ENCODE data around the gene MCOLN2.
"Not testable (repeated sequence)": the region's sequence is repeated elsewhere in the genome, so short reads cannot be mapped to it uniquely, and the experiment has no call there.

Gene MCOLN2

GRCh38 chr1:85027242-85027983, 30.5 kb upstream of the MCOLN2 start:
- no peak overlapping the region for H3K4me3 ChIP-seq (ENCODE audit: control insufficient read depth, low read depth, low read length)
- TF ChIP-seq, protein P1, sequence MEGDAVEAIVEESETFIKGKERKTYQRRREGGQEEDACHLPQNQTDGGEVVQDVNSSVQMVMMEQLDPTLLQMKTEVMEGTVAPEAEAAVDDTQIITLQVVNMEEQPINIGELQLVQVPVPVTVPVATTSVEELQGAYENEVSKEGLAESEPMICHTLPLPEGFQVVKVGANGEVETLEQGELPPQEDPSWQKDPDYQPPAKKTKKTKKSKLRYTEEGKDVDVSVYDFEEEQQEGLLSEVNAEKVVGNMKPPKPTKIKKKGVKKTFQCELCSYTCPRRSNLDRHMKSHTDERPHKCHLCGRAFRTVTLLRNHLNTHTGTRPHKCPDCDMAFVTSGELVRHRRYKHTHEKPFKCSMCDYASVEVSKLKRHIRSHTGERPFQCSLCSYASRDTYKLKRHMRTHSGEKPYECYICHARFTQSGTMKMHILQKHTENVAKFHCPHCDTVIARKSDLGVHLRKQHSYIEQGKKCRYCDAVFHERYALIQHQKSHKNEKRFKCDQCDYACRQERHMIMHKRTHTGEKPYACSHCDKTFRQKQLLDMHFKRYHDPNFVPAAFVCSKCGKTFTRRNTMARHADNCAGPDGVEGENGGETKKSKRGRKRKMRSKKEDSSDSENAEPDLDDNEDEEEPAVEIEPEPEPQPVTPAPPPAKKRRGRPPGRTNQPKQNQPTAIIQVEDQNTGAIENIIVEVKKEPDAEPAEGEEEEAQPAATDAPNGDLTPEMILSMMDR (conservative IDR thresholded peaks at IDR 0.05; ENCODE audit: control insufficient read depth, insufficient read depth, low read depth, low read length) = peak; percentile 6

GRCh38 chr1:85025940-85026339, 29.0 kb upstream of the MCOLN2 start:
- no peak overlapping the region for H3K4me3 ChIP-seq (ENCODE audit: control insufficient read depth, low read depth, low read length)
- DNase-seq (ENCODE audit: low read depth) = no peak
- TF ChIP-seq, protein P1 (conservative IDR thresholded peaks at IDR 0.05; ENCODE audit: control insufficient read depth, insufficient read depth, low read depth, low read length) = no peak

More at GRCh38 chr1:85027242-85027983, 30.5 kb upstream of the MCOLN2 start:
- DNase-seq (ENCODE audit: low read depth) = peak; percentile 16

GRCh38 chr1:85024736-85025135, 27.8 kb upstream of the MCOLN2 start:
- no peak overlapping the region for H3K4me3 ChIP-seq (ENCODE audit: control insufficient read depth, low read depth, low read length)
- TF ChIP-seq, protein P1 (conservative IDR thresholded peaks at IDR 0.05; ENCODE audit: control insufficient read depth, insufficient read depth, low read depth, low read length) = no peak
- DNase-seq (ENCODE audit: low read depth) = no peak

DNA sequence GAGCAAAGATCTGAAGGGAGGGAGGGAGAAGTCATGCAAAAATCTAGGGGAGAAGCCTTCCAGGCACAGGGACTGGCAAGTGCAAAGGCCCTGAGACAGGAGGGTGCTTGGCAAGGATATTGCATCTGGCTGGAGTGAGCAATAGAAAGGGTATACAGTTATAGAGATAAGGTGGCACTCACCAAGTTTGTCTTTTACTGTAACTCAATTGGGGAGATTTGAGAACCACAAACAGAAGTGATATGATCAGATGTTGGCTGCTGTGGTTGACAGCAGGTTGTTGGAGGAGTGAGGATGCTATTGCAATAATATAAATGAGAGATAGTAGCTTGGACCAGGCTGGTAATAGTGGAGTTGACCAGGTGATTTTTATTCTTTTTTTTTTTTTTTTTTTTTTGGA, 25.8 kb upstream of the MCOLN2 start:
- TF ChIP-seq, protein P1 (conservative IDR thresholded peaks at IDR 0.05; ENCODE audit: control insufficient read depth, insufficient read depth, low read depth, low read length) = no peak
- DNase-seq (ENCODE audit: low read depth) = no peak
- no peak overlapping the region for H3K4me3 ChIP-seq (ENCODE audit: control insufficient read depth, low read depth, low read length)

DNA sequence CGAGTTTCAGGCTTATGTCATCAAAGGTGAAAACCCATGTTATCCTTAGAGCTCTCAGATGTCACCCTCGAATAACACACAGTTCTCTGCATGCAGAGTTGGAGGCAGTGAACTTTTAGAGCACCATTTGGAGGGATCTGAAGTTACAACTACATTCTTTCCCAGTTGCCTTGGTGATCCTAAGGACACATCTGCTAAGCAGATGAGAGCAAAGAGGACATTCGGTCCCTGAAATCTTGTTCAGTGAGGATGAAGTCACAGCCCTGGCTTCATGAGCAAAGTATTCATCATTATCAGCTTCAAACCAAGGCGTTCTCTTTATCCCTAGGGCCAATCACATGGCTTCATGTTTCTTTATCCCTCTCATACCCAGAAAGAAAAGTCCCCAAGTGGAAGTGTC, 23.1 kb upstream of the MCOLN2 start:
- no peak overlapping the region for H3K4me3 ChIP-seq (ENCODE audit: control insufficient read depth, low read depth, low read length)
- peak; percentile 92 for DNase-seq (ENCODE audit: low read depth)
- TF ChIP-seq, protein P1 (conservative IDR thresholded peaks at IDR 0.05; ENCODE audit: control insufficient read depth, insufficient read depth, low read depth, low read length) = no peak

GRCh38 chr1:85015826-85016225, 18.9 kb upstream of the MCOLN2 start:
- H3K4me3 ChIP-seq (ENCODE audit: control insufficient read depth, low read depth, low read length) = no peak overlapping the region
- TF ChIP-seq, protein P1 (conservative IDR thresholded peaks at IDR 0.05; ENCODE audit: control insufficient read depth, insufficient read depth, low read depth, low read length) = no peak
- DNase-seq (ENCODE audit: low read depth) = no peak

DNA sequence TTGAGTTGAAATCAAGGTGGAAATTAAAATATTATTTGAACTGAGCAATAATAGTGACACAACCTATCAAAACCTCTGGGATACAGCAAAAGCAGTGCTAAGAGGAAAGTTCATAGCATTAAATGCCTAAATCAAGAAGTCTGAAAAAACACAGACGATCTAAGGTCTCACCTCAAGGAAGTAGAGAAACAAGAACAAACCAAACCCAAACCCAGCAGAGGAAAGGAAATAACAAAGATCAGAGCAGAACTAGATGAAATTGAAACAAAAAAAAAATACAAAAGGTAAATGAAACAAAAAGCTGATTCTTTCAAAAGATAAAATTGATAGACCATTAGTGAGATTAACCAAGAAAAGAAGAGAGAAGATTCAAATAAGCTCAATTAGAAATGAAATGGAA, 8.7 kb upstream of the MCOLN2 start:
- DNase-seq (ENCODE audit: low read depth) = not testable (repeated sequence)

More for the DNA sequence above, 8.7 kb upstream of the MCOLN2 start:
- not testable (repeated sequence) for H3K4me3 ChIP-seq (ENCODE audit: control insufficient read depth, low read depth, low read length)

Measured in fibroblast of mammary gland (primary cell).